HEK293 (cell line): Measurements from ENCODE around the gene SCAMP2.

Experiments
- CTCF ChIA-PET: fragments of 350-600 bp; formaldehyde crosslinking; extraction: SDS; loops from one replicate; lab custom pipeline; 2021; ENCODE audit warnings: antibody characterized with exemption; lab: Yijun Ruan, JAX
- POLR2A ChIA-PET: fragments of 300-600 bp; formaldehyde crosslinking; extraction: SDS; loops from one replicate; lab custom pipeline; 2020; ENCODE audit warnings: antibody characterized with exemption, inconsistent platforms; lab: Yijun Ruan, JAX
- H3K27ac ChIP-seq: fragments of 200-500 bp; sonication (Bioruptor generic); 2 replicates; pipeline ENCODE4 v1.5.1; 2014; ENCODE audit warnings: low read depth, low read length, control low read depth, inconsistent platforms; ENCODE audit errors: extremely low read depth
- H3K36me3 ChIP-seq, 2 experiments: fragments of 200-500 bp in 1 of 2; sonication (Bioruptor generic) in 1 of 2; 1 replicate in 1 of 2; 2 replicates in 1 of 2; pipeline ENCODE4 v1.5.1; 2014 to 2017; ENCODE audit warnings: inconsistent platforms in 2 of 2, low read length in 2 of 2; ENCODE audit not compliant: control insufficient read depth in 2 of 2, insufficient read depth in 1 of 2
- H3K4me1 ChIP-seq: fragments of 200-500 bp; sonication (Bioruptor generic); 2 replicates; pipeline ENCODE4 v1.5.1; 2014; ENCODE audit warnings: mild to moderate bottlenecking, low read length, inconsistent platforms; ENCODE audit not compliant: control insufficient read depth, insufficient read depth
- H3K4me3 ChIP-seq: 2 replicates; pipeline ENCODE4 v1.5.1; 2011; ENCODE audit warnings: low read depth, mild to moderate bottlenecking, control low read depth, low read length, moderate library complexity
- H3K9me3 ChIP-seq: fragments of 200-500 bp; sonication (Bioruptor generic); 2 replicates; pipeline ENCODE4 v1.5.1; 2014; ENCODE audit warnings: low read depth, low read length, inconsistent platforms; ENCODE audit not compliant: control insufficient read depth, insufficient read depth
- HOXA7 ChIP-seq: sonication (generic); formaldehyde crosslinking; IDR thresholded peaks from 2 replicates; pipeline ENCODE4 v1.8.1; 2022; ENCODE audit warnings: missing genetic modification reagents, borderline replicate concordance
- KLF1 ChIP-seq: fragments of 450-650 bp; formaldehyde crosslinking; IDR thresholded peaks from 2 replicates; pipeline ENCODE4 v1.5.1; 2016; ENCODE audit warnings: missing biosample characterization, missing genetic modification characterization
- KLF7 ChIP-seq: fragments of 450-650 bp; formaldehyde crosslinking; IDR thresholded peaks from 2 replicates; pipeline ENCODE4 v1.5.1; 2016; ENCODE audit warnings: missing biosample characterization, missing genetic modification characterization, borderline replicate concordance
- MZF1 ChIP-seq: fragments of 450-650 bp; formaldehyde crosslinking; IDR thresholded peaks from 2 replicates; pipeline ENCODE4 v1.5.1; 2017; ENCODE audit warnings: missing biosample characterization, missing genetic modification characterization, borderline replicate concordance
- RBAK ChIP-seq: fragments of 450-650 bp; formaldehyde crosslinking; IDR thresholded peaks from 2 replicates; pipeline ENCODE4 v1.5.1; 2016; ENCODE audit warnings: missing biosample characterization, missing genetic modification characterization
- SCRT2 ChIP-seq: fragments of 450-650 bp; formaldehyde crosslinking; IDR thresholded peaks from 2 replicates; pipeline ENCODE4 v1.5.1; 2016; ENCODE audit warnings: missing biosample characterization, missing genetic modification characterization
- SP2 ChIP-seq: fragments of 450-650 bp; formaldehyde crosslinking; IDR thresholded peaks from 2 replicates; pipeline ENCODE4 v1.5.1; 2016; ENCODE audit warnings: missing biosample characterization, missing genetic modification characterization
- WT1 ChIP-seq: fragments of 450-650 bp; formaldehyde crosslinking; IDR thresholded peaks from 2 replicates; pipeline ENCODE4 v1.5.1; 2016; ENCODE audit warnings: missing biosample characterization, missing genetic modification characterization
- ZBTB48 ChIP-seq: fragments of 450-650 bp; formaldehyde crosslinking; IDR thresholded peaks from 2 replicates; pipeline ENCODE4 v1.5.1; 2016; ENCODE audit warnings: missing biosample characterization, missing genetic modification characterization
- ZNF10 ChIP-seq: fragments of 450-650 bp; formaldehyde crosslinking; IDR thresholded peaks from 2 replicates; pipeline ENCODE4 v1.5.1; 2017; ENCODE audit warnings: missing biosample characterization, missing genetic modification characterization
- ZNF157 ChIP-seq: fragments of 450-650 bp; formaldehyde crosslinking; IDR thresholded peaks from 2 replicates; pipeline ENCODE4 v1.5.1; 2016; ENCODE audit warnings: missing biosample characterization, missing genetic modification characterization
- ZNF211 ChIP-seq: fragments of 450-650 bp; formaldehyde crosslinking; IDR thresholded peaks from 2 replicates; pipeline ENCODE4 v1.5.1; 2016; ENCODE audit warnings: low read depth, missing biosample characterization, missing genetic modification characterization
- ZNF350 ChIP-seq: fragments of 450-650 bp; formaldehyde crosslinking; IDR thresholded peaks from 2 replicates; pipeline ENCODE4 v1.5.0; 2017; ENCODE audit warnings: missing biosample characterization, mild to moderate bottlenecking, missing genetic modification characterization
- ZNF423 ChIP-seq: fragments of 450-650 bp; formaldehyde crosslinking; IDR thresholded peaks from 2 replicates; pipeline ENCODE4 v1.5.1; 2016; ENCODE audit warnings: missing biosample characterization, missing genetic modification characterization
- ZNF510 ChIP-seq: fragments of 450-650 bp; formaldehyde crosslinking; IDR thresholded peaks from 2 replicates; pipeline ENCODE4 v1.5.1; 2018; ENCODE audit warnings: mild to moderate bottlenecking, missing genetic modification characterization, missing biosample characterization; ENCODE audit not compliant: insufficient replicate concordance
- ZNF596 ChIP-seq: fragments of 450-650 bp; IDR thresholded peaks from 2 replicates; pipeline ENCODE4 v1.5.0; 2018; ENCODE audit warnings: missing biosample characterization, mild to moderate bottlenecking, missing genetic modification characterization, moderate library complexity
- ZNF600 ChIP-seq: fragments of 450-650 bp; formaldehyde crosslinking; IDR thresholded peaks from 2 replicates; pipeline ENCODE4 v1.5.1; 2016; ENCODE audit warnings: missing biosample characterization, missing genetic modification characterization
- ZNF785 ChIP-seq: fragments of 450-650 bp; formaldehyde crosslinking; IDR thresholded peaks from 2 replicates; pipeline ENCODE4 v1.5.1; 2016; ENCODE audit warnings: missing biosample characterization, missing genetic modification characterization
- ZNF837 ChIP-seq: fragments of 450-650 bp; formaldehyde crosslinking; IDR thresholded peaks from 2 replicates; pipeline ENCODE4 v1.5.1; 2016; ENCODE audit warnings: missing biosample characterization, missing genetic modification characterization
- TF ChIP-seq, protein P1 (sequence below): fragments of 450-650 bp; formaldehyde crosslinking; IDR thresholded peaks from 2 replicates; pipeline ENCODE4 v1.5.1; 2016; ENCODE audit warnings: missing biosample characterization, missing genetic modification characterization
- TF ChIP-seq, protein P2 (sequence below): fragments of 450-650 bp; formaldehyde crosslinking; IDR thresholded peaks from 2 replicates; pipeline ENCODE4 v1.5.1; 2016; ENCODE audit warnings: missing biosample characterization, missing genetic modification characterization
- TF ChIP-seq, protein P3 (sequence below): fragments of 450-650 bp; IDR thresholded peaks from 2 replicates; pipeline ENCODE4 v1.5.1; 2018; ENCODE audit warnings: missing biosample characterization, mild to moderate bottlenecking, missing genetic modification characterization

The SCAMP2 gene

DNA sequence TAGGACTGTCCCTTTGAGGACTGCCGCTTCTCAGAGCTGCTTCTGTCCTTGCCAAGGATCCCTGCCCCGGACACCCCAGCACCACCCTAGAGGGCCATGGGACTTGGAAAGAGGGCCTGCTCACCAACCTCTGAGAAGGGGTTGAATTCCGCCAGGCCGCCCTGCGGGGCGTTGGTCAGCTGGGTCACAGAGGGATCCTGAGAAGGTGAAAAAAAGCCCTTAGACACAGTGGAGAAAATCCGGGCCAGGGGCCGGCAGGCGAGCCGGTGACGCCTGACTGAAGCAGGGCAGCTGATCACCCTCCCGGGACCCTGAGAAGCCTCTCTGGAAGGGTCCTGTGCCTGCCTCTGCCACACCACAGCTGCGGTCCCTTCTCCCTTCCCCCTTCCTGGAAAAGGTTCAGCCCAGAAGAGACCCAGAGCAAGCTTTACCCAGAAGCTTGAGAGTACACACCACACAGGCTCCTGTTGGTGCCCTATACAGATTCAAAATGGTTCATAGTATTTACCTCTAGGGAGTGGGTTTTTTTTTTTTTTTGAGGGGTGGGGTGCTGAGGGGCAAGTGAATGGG, 18.6 kb downstream of the SCAMP2 start (continued):
- TF ChIP-seq SCRT2 (no peak), ZNF596 (no peak), ZNF510 (no peak), ZNF211 (tag by site-specific recombination) (no peak), ZBTB48 (tag by site-specific recombination) (no peak), ZNF10 (tag by site-specific recombination) (no peak)

DNA sequence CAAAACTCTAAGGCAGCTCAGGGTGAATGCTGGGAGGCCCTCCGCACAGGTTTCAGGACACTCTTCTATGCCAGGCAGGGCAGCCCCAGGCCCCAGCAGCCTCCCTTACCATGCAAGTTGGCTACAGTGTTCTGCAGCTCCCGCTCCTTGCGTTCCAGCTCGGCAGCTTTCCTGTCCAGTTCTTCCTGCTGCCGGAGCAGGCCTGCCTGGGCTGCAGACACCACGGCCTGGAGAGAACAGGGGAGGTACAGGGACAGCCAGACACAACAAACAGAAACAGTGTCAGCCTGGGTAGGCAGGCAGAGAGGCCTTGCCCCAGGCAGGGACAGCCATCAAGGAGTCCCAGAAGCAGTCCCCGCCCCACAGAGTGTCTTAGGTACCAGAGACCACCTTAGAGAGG, 21.2 kb downstream of the SCAMP2 start:
- Histone ChIP-seq H3K9me3 (no peaks in the 10 kb centered on the region), H3K27ac (no peak overlapping the region; the same call in 1 of the 2 replicates), H3K36me3 (peaks cover 26 to 71% of the 10 kb centered on the region in 2 experiments), H3K4me3 (no peak overlapping the region), H3K4me1 (peaks cover under 1% of the 10 kb centered on the region)
- no peak for TF ChIP-seq KLF7 (tag by site-specific recombination)
- TF ChIP-seq ZNF600 (tag by site-specific recombination), result peak; percentile 89
- CTCF ChIA-PET, result interaction anchor here (0.6 to 1.3 kb wide), 2 partner anchors 52 to 136 kb away, joined by 3 read pairs; no protein-coding TSS in a partner anchor
- POLR2A ChIA-PET, result no interaction called here

DNA sequence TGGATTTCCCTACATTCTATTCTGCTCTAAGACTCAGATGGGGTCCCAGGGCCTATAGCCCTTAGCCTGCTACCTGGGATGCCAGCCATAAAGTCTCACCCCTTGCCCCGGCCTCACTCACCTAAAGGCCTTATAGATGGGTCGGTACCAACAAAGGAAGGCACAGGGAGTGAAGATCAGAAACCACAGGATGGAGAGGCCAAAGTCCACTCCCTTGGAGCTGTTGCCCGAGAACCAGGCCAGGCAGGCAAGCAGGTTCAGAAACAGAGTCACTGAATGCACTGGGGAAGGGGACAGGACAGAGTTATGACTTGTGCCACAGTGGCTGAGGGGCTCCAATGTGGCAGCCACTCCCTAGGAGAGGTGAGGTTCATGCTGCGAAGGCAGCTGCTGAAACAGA, 22.8 kb downstream of the SCAMP2 start:
- no peak overlapping the region for H3K27ac ChIP-seq
- peaks cover 26 to 75% of the 10 kb centered on the region in 2 experiments for H3K36me3 ChIP-seq
- no peaks in the 10 kb centered on the region for H3K4me1 ChIP-seq
- TF ChIP-seq WT1 (tag by site-specific recombination) (no peak), SP2 (tag by site-specific recombination) (no peak), ZBTB48 (tag by site-specific recombination) (no peak), ZNF785 (tag by site-specific recombination) (no peak), ZNF837 (tag by site-specific recombination) (no peak), ZNF350 (tag by site-specific recombination) (no peak), ZNF423 (tag by site-specific recombination) (no peak), HOXA7 (CRISPR knock-in tag) (no peak), KLF1 (tag by site-specific recombination) (no peak), MZF1 (tag by site-specific recombination) (no peak), ZNF157 (no peak), RBAK (tag by site-specific recombination) (no peak)
- TF ChIP-seq, protein P1, sequence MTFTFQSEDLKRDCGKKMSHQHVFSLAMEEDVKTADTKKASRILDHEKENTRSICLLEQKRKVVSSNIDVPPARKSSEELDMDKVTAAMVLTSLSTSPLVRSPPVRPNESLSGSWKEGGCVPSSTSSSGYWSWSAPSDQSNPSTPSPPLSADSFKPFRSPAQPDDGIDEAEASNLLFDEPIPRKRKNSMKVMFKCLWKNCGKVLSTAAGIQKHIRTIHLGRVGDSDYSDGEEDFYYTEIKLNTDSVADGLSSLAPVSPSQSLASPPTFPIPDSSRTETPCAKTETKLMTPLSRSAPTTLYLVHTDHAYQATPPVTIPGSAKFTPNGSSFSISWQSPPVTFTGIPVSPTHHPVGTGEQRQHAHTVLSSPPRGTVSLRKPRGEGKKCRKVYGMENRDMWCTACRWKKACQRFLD (tag by site-specific recombination), result no peak
- TF ChIP-seq, protein P2, sequence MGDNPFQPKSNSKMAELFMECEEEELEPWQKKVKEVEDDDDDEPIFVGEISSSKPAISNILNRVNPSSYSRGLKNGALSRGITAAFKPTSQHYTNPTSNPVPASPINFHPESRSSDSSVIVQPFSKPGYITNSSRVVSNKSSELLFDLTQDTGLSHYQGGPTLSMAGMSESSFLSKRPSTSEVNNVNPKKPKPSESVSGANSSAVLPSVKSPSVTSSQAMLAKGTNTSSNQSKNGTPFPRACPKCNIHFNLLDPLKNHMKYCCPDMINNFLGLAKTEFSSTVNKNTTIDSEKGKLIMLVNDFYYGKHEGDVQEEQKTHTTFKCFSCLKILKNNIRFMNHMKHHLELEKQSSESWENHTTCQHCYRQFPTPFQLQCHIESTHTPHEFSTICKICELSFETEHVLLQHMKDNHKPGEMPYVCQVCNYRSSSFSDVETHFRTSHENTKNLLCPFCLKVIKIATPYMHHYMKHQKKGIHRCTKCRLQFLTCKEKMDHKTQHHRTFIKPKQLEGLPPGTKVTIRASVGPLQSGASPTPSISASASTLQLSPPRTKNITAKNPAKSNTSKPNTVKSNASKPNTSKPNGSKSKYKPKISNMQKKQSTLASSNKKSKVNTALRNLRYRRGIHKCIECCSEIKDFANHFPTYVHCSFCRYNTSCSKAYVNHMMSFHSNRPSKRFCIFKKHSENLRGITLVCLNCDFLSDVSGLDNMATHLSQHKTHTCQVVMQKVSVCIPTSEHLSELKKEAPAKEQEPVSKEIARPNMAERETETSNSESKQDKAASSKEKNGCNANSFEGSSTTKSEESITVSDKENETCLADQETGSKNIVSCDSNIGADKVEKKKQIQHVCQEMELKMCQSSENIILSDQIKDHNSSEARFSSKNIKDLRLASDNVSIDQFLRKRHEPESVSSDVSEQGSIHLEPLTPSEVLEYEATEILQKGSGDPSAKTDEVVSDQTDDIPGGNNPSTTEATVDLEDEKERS (tag by site-specific recombination), result no peak
- TF ChIP-seq, protein P3, sequence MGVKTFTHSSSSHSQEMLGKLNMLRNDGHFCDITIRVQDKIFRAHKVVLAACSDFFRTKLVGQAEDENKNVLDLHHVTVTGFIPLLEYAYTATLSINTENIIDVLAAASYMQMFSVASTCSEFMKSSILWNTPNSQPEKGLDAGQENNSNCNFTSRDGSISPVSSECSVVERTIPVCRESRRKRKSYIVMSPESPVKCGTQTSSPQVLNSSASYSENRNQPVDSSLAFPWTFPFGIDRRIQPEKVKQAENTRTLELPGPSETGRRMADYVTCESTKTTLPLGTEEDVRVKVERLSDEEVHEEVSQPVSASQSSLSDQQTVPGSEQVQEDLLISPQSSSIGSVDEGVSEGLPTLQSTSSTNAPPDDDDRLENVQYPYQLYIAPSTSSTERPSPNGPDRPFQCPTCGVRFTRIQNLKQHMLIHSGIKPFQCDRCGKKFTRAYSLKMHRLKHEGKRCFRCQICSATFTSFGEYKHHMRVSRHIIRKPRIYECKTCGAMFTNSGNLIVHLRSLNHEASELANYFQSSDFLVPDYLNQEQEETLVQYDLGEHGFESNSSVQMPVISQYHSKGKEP (tag by site-specific recombination), result no peak
- TF ChIP-seq, all 188 proteins: peak for 0
- H3K4me3 ChIP-seq, result no peak overlapping the region
- no peaks in the 10 kb centered on the region for H3K9me3 ChIP-seq
- POLR2A ChIA-PET, result interaction anchor here (0.6 kb wide), 1 partner anchor 16 kb away, joined by 5 read pairs; no protein-coding TSS in a partner anchor
- CTCF ChIA-PET, result interaction anchor here (0.7 to 2.1 kb wide), 2 partner anchors 51 to 63 kb away, joined by 3 to 7 read pairs; no protein-coding TSS in a partner anchor
